ENCODE data around the gene PLEKHM2.

PLEKHM2 gene

DNA sequence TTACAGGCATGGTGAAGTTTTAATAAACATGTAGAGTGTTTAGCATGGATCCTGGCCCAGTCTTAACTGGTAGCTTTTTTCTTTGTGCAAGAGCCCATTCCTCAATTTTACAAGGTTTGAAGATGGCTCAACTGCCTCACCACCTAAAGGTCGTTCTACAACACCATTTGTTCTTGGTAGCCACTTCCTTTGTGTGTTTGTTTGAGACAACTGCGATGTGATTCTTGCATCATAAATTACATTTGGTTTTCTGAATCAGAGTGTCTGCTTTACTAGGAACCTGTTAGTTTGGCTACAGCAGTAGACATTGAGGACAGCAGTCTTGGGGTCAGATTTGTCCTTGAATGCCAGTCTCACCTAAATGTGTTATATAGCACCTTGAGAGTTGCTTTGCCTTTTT is 3.3 kb downstream of the PLEKHM2 start:
- no peaks in the 10 kb centered on the region for H3K9me2 ChIP-seq (ENCODE audit: low read depth, low read length)
- no peak overlapping the region for H2AFZ ChIP-seq (ENCODE audit: low read length)
- H3K4me2 ChIP-seq (ENCODE audit: low read length), result no peak overlapping the region
- H3K9me3 ChIP-seq (ENCODE audit: low read length), result no peaks in the 10 kb centered on the region
- no peak overlapping the region for H3K27ac ChIP-seq (ENCODE audit: low read depth, low read length, poor library complexity, severe bottlenecking)
- H4K20me1 ChIP-seq (ENCODE audit: insufficient read depth, low read length), result no peaks in the 10 kb centered on the region
- no peak for TF ChIP-seq EZH2 (IDR thresholded peaks at IDR 0.05; ENCODE audit: borderline replicate concordance, low read length)
- TF ChIP-seq, protein P1, sequence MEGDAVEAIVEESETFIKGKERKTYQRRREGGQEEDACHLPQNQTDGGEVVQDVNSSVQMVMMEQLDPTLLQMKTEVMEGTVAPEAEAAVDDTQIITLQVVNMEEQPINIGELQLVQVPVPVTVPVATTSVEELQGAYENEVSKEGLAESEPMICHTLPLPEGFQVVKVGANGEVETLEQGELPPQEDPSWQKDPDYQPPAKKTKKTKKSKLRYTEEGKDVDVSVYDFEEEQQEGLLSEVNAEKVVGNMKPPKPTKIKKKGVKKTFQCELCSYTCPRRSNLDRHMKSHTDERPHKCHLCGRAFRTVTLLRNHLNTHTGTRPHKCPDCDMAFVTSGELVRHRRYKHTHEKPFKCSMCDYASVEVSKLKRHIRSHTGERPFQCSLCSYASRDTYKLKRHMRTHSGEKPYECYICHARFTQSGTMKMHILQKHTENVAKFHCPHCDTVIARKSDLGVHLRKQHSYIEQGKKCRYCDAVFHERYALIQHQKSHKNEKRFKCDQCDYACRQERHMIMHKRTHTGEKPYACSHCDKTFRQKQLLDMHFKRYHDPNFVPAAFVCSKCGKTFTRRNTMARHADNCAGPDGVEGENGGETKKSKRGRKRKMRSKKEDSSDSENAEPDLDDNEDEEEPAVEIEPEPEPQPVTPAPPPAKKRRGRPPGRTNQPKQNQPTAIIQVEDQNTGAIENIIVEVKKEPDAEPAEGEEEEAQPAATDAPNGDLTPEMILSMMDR (IDR thresholded peaks at IDR 0.05; ENCODE audit: low read length), result no peak
- no peaks in the 10 kb centered on the region for H3K27me3 ChIP-seq (ENCODE audit: insufficient read depth, low read length)
- peaks cover 52% of the 10 kb centered on the region for H3K79me2 ChIP-seq (ENCODE audit: insufficient read depth, low read length)
- no peak overlapping the region for H3K9ac ChIP-seq (ENCODE audit: low read length)
- peaks cover 18% of the 10 kb centered on the region for H3K36me3 ChIP-seq (ENCODE audit: insufficient read depth, low read length)
- H3K4me3 ChIP-seq (ENCODE audit: low read depth, low read length, poor library complexity, severe bottlenecking), result no peak overlapping the region
- H3F3A ChIP-seq (ENCODE audit: insufficient read depth, low read length), result no peaks in the 10 kb centered on the region
- H3K4me1 ChIP-seq (ENCODE audit: insufficient read depth, low read length, severe bottlenecking), result peaks cover 28% of the 10 kb centered on the region

DNA sequence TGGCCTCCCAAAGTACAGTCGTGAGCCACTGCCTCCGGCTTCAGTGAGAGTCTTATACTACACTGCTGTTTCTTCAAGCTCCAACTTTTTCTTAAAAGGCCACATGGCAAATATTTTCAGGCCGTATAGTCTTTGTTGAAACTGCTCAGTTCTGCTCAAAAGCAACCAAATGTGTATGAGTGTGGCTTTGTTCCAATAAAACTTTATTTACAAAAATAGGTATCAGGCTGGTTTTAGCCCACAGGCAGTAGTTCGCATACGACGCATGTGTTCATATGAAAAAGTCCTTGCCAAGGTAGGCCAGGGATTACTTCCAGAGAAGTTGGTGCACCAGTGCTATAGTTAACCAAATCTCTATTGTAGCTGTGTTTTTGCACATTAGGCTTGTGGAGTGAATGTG is 6.2 kb downstream of the PLEKHM2 start:
- Histone ChIP-seq H3K36me3 (ENCODE audit: insufficient read depth, low read length) (peaks cover 18% of the 10 kb centered on the region), H3K79me2 (ENCODE audit: insufficient read depth, low read length) (peaks cover 47% of the 10 kb centered on the region), H3K9ac (ENCODE audit: low read length) (no peak overlapping the region), H3K4me3 (ENCODE audit: low read depth, low read length, poor library complexity, severe bottlenecking) (no peak overlapping the region), H3K27me3 (ENCODE audit: insufficient read depth, low read length) (no peaks in the 10 kb centered on the region), H3K27ac (ENCODE audit: low read depth, low read length, poor library complexity, severe bottlenecking) (no peak overlapping the region), H2AFZ (ENCODE audit: low read length) (no peak overlapping the region), H3K9me3 (ENCODE audit: low read length) (no peaks in the 10 kb centered on the region), H4K20me1 (ENCODE audit: insufficient read depth, low read length) (no peaks in the 10 kb centered on the region), H3F3A (ENCODE audit: insufficient read depth, low read length) (no peaks in the 10 kb centered on the region), H3K4me2 (ENCODE audit: low read length) (no peak overlapping the region), H3K4me1 (ENCODE audit: insufficient read depth, low read length, severe bottlenecking) (peaks cover 17% of the 10 kb centered on the region), H3K9me2 (ENCODE audit: low read depth, low read length) (no peaks in the 10 kb centered on the region)
- TF ChIP-seq, protein P1 (IDR thresholded peaks at IDR 0.05; ENCODE audit: low read length), result no peak
- TF ChIP-seq EZH2 (IDR thresholded peaks at IDR 0.05; ENCODE audit: borderline replicate concordance, low read length), result no peak

DNA sequence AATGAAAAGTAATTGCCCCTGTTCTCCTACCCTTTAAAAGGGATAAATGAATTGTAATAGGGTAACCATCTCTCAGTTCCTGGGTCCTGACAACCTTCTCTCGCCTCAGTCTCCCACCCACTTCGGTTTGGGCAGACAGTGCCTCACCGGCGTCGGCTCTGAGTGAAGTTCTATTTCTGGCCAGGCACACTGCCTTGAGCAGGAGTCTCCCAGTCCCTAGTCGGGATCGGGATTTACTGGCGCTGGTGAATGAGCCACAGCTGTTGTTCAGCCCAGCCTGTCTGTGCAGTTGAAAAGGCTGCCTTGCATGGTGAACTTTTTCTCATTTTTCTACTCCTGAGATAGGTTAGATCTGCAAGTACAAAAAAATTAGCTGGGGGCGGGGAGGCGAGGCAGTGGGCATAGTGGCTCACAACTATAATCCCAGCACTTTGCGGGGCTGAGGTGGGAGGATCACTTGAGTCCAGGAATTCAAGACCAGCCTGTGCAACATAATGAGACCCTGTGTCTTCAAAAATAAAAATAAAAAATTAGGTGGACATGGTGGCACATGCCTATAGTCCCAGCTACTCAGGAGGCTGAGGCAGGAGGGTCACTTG is 7.4 kb downstream of the PLEKHM2 start:
- Histone ChIP-seq H3K4me1 (ENCODE audit: insufficient read depth, low read length, severe bottlenecking) (peaks cover 11% of the 10 kb centered on the region), H3F3A (ENCODE audit: insufficient read depth, low read length) (no peaks in the 10 kb centered on the region), H3K27me3 (ENCODE audit: insufficient read depth, low read length) (no peaks in the 10 kb centered on the region), H3K4me2 (ENCODE audit: low read length) (no peak overlapping the region), H3K79me2 (ENCODE audit: insufficient read depth, low read length) (peaks cover 36% of the 10 kb centered on the region), H3K36me3 (ENCODE audit: insufficient read depth, low read length) (peaks cover 18% of the 10 kb centered on the region), H4K20me1 (ENCODE audit: insufficient read depth, low read length) (no peaks in the 10 kb centered on the region), H2AFZ (ENCODE audit: low read length) (no peak overlapping the region), H3K27ac (ENCODE audit: low read depth, low read length, poor library complexity, severe bottlenecking) (no peak overlapping the region), H3K9me2 (ENCODE audit: low read depth, low read length) (no peaks in the 10 kb centered on the region), H3K4me3 (ENCODE audit: low read depth, low read length, poor library complexity, severe bottlenecking) (no peak overlapping the region), H3K9ac (ENCODE audit: low read length) (no peak overlapping the region), H3K9me3 (ENCODE audit: low read length) (no peaks in the 10 kb centered on the region)
- TF ChIP-seq, protein P1 (IDR thresholded peaks at IDR 0.05; ENCODE audit: low read length), result no peak
- TF ChIP-seq EZH2 (IDR thresholded peaks at IDR 0.05; ENCODE audit: borderline replicate concordance, low read length), result no peak

Data from OCI-LY1 (cell line).